Right lobe of liver (tissue), 6 donors: Measurements from ENCODE around the gene NQO2. TPM values are rescaled to one million over a fixed set of nuclear protein-coding genes. Genes with fewer than 3 reads are reported as not detected.
A peak's percentile ranks its signal among the peaks of the same experiment; 100 is the strongest.

ENCODE experiments used
- ATAC-seq, 4 donors: fragments of 200-7000 bp; cut with Tn5 transposase; one replicate each; pipeline ENCODE4 v1.9.1; 2020; ENCODE audit warnings: mild to moderate bottlenecking in 4 of 4, moderate library complexity in 4 of 4
- DNase-seq, 3 donors: peaks; one replicate each; pipeline ENCODE4 v3.0.0-alpha.2; 2020
- H3K27ac ChIP-seq, 3 donors: fragments of 200-600 bp; one replicate each; pipeline ENCODE4 v1.8.0; 2022
- H3K27me3 ChIP-seq, 2 donors: fragments of 200-600 bp; one replicate each; pipeline ENCODE4 v1.8.0; 2022
- H3K36me3 ChIP-seq, 4 donors: fragments of 200-600 bp; sonication (generic) in 1 of 4; one replicate each; pipeline versions ENCODE4 v1.5.1 to v1.8.0; 2017 to 2022; ENCODE audit warnings: control low read depth in 1 of 4
- H3K4me1 ChIP-seq, 4 donors: fragments of 200-600 bp; sonication (generic) in 1 of 4; one replicate each; pipeline versions ENCODE4 v1.5.1 to v1.8.0; 2017 to 2022; ENCODE audit warnings: control low read depth in 1 of 4
- H3K4me3 ChIP-seq, 3 donors: fragments of 200-600 bp; one replicate each; pipeline ENCODE4 v1.8.0; 2022
- H3K9me3 ChIP-seq, 4 donors: fragments of 200-600 bp; sonication (generic) in 1 of 4; one replicate each; pipeline versions ENCODE4 v1.5.1 to v1.8.0; 2017 to 2022; ENCODE audit warnings: control low read depth in 1 of 4
- CTCF ChIP-seq, 4 donors: fragments of 200-600 bp in 3 of 4; fragments of 450-650 bp in 1 of 4; IDR thresholded peaks; one replicate each; pipeline versions ENCODE4 v1.5.1 to v1.8.0; 2016 to 2022; ENCODE audit warnings: antibody characterized with exemption in 4 of 4, mild to moderate bottlenecking in 2 of 4
- POLR2A ChIP-seq: fragments of 450-650 bp; IDR thresholded peaks from one replicate; pipeline ENCODE4 v1.6.1; 2017; ENCODE audit warnings: antibody characterized with exemption, mild to moderate bottlenecking
- WGBS: methylation state at CpG from one replicate; pipeline ENCODE4 v1.1.6; 2018; ENCODE audit warnings: low coverage, low lambda C conversion rate; ENCODE audit not compliant: insufficient coverage; ENCODE audit errors: missing lambda C conversion rate; 5-methylcytosine and 5-hydroxymethylcytosine counted together
- intact Hi-C, 2 donors: fragments of 100-400 bp; cut with DNase I; formaldehyde crosslinking; loops; one replicate each; pipeline versions ENCODE4 v1.11.2 to v1.14.1; 2022
- total RNA-seq, 6 experiments: library from RNA; depleted of rRNA in 2 of 6; stranded (reverse); fragments of >200 nt in 2 of 6; fragmentation: NEBNext Ultra II Directional in 3 of 6; extraction: Animal tissue kit (Norgen Biotek cat#: 25700) in 3 of 6; gene quantifications; one replicate each; pipeline versions ENCODE4 v1.1.0 to v1.2.4, GENCODE V29; 2016 to 2023
- donor health status: DM: no; HTN: yes; CAD: no.
- donor health status: DM: no; HTN: no; CAD: no.
- donor health status: DM: no; HTN: no; CAD: no.
- donor health status: DM: no; HTN: yes; CAD: no.
- donor health status: DM: no; HTN: yes; CAD: no.

NQO2 gene
- total RNA-seq, 6 experiments from 2014 or later: 44.5 to 74.2 (median 67.3) TPM

DNA sequence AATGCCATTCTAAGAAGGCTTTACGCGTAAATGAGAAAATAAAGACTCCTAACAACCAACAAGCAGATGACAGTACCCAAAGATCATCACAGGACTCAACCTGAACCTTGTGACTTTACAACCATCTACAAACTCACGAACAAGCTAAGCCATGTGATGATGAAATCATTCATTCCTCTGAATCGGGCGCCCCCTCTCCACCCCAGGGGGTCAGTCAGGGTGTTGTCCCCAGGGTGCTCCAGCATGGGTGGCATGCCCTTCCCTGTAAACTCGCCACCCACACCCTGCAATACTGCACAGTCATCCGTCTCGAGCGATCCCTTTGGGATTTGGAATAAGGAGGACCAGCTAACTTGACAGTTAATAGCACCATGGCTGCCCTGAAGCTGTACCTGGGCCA, 40.9 kb upstream of the NQO2 start:
- intact Hi-C loops: no loop called here
- DNase-seq (peak in 1 of 3 donors; percentile 30), ATAC-seq (no peak)
- peaks cover 0 to 25% (median 2%) of the 10 kb centered on the region in 4 donors for H3K4me1 ChIP-seq
- no peak overlapping the region for H3K4me3 ChIP-seq
- no peaks in the 10 kb centered on the region for H3K9me3 ChIP-seq
- peaks cover 0 to 8% (median 2%) of the 10 kb centered on the region in 4 donors for H3K36me3 ChIP-seq
- no peaks in the 10 kb centered on the region for H3K27me3 ChIP-seq
- TF ChIP-seq POLR2A (no peak), CTCF (IDR thresholded peaks at IDR 0.05) (no peak)
- peak overlapping the region in 1 of 3 donors; percentile 2 for H3K27ac ChIP-seq
- 89% methylated on average over 6 of the region's 9 CpGs for WGBS

DNA sequence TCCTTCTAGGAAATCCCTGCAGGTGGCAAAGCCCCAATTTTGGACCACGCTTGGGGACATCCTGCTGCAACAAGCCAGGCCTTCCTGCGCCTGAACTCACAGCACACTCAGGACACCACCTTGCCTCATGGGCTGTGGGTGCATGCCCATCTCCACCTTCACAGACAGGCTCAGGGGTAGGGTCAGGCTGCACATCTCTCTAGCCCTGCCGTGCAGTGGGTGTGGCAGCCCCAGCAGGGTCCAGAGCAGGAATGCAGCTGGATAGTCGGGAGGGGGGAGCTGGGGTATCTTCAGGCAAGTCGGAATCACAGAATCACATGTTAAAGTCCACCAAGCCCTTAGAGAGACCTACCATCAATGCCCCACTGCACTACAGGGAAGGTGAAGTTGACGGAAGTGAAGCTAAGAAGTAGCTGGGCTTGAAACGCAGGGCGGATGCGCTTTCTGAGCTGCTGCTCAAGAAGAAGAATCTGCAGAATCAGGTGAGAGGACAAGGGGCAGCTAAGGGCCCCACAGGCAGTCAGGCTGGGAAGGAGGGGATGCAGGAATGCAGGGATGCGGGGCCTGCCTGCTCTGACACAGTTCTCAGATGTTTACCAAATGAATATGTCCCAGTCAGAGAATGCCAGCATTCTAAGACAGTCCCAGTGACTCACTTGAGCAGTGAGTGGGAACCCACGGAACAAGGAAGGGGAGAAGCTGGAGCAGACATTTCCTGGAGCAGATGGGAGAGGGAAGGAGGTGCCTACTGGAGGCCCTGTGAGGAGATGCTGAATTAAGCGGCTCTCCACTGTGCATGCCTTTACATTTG, 39.6 kb upstream of the NQO2 start:
- Histone ChIP-seq H3K27ac (no peak overlapping the region), H3K4me1 (peaks cover 0 to 25% (median 2%) of the 10 kb centered on the region in 4 donors), H3K4me3 (no peak overlapping the region), H3K9me3 (no peaks in the 10 kb centered on the region), H3K27me3 (no peaks in the 10 kb centered on the region), H3K36me3 (peaks cover 0 to 3% (median under 1%) of the 10 kb centered on the region in 4 donors)
- intact Hi-C loops: no loop called here
- WGBS: 81% methylated on average over 9 of the region's 12 CpGs
- ATAC-seq: peak in 2 of 4 donors; percentile 6
- DNase-seq: peak in 1 of 3 donors; percentile 33
- TF ChIP-seq POLR2A (no peak), CTCF (IDR thresholded peaks at IDR 0.05) (no peak)

DNA sequence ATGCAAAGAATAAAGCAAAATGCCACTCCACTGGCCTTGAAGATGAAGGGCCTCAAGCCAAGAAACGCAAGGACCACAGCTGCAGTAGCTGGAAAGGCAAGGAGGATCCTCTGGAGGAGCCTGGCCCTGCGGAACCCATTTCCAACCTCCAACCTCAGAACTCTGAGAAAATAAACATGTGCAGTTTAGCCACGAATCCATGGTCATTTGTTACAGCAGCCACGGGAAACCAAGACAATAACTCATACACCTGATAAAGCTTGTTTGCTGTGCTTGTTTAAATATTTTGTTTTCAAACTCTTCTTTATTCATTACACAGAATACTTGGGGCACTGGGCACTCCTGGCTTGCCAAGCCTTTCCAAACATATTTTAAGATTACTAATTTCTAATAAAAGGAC, 38.8 kb upstream of the NQO2 start:
- Histone ChIP-seq H3K36me3 (no peaks in the 10 kb centered on the region), H3K27ac (no peak overlapping the region), H3K4me3 (no peak overlapping the region), H3K9me3 (no peaks in the 10 kb centered on the region), H3K4me1 (peaks cover 0 to 25% (median 2%) of the 10 kb centered on the region in 4 donors), H3K27me3 (no peaks in the 10 kb centered on the region)
- intact Hi-C loops: no loop called here
- TF ChIP-seq CTCF (IDR thresholded peaks at IDR 0.05) (no peak), POLR2A (no peak)
- DNase-seq (no peak), ATAC-seq (no peak)
- WGBS: 11% methylated on average over 2 of the region's 4 CpGs

DNA sequence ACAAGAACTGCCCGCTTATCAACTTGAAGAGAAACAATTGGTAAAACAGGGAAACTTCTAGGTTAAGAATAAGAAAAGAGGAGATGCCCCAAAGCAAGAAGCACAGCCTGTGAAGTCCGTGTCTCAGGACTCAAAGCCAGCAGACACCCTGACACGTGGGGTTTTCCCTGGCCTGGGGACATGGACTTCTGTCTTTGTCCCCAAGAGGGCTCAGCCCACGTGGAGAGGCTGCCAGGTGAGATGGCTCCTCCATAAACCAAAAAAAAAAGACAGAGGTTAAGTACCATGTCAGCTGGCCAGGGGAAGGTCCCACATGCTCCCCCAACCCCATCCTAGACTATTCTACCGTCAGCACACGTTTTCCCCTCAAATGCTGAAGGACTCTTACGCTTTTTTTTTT, 38.2 kb upstream of the NQO2 start:
- intact Hi-C loops: no loop called here
- no peaks in the 10 kb centered on the region for H3K9me3 ChIP-seq
- no peak overlapping the region for H3K4me3 ChIP-seq
- ATAC-seq (peak; percentile 36 to 70 (median 46)), DNase-seq (no peak)
- TF ChIP-seq POLR2A (no peak), CTCF (IDR thresholded peaks at IDR 0.05) (no peak)
- H3K27ac ChIP-seq: peak overlapping the region in 1 of 3 donors; percentile 6
- H3K36me3 ChIP-seq: no peaks in the 10 kb centered on the region
- H3K27me3 ChIP-seq: no peaks in the 10 kb centered on the region
- H3K4me1 ChIP-seq: peaks cover 0 to 25% (median 2%) of the 10 kb centered on the region in 4 donors
- WGBS: 55% methylated on average over 6 of the region's 7 CpGs
